HG02852 (cell line): Measurements from ENCODE around the gene GALNT7.
A peak's percentile ranks its signal among the peaks of the same experiment; 100 is the strongest.
"Not testable (repeated sequence)": the region's sequence is repeated elsewhere in the genome, so short reads cannot be mapped to it uniquely, and the experiment has no call there.

Experiments used
- ATAC-seq: cut with Tn5 transposase; IDR thresholded peaks from one replicate; pipeline ENCODE4 v1.9.1; 2021; ENCODE audit warnings: mild to moderate bottlenecking, moderate library complexity; ENCODE audit not compliant: unreplicated experiment

GALNT7 gene

GRCh38 chr4:173166491-173166890 is 2.1 kb upstream of the GALNT7 start:
- no peak for ATAC-seq

GRCh38 chr4:173167758-173168395 is 734 bp upstream of the GALNT7 start:
- peak; percentile 9 for ATAC-seq

- ATAC-seq, result no peak
Measured at GRCh38 chr4:173169178-173169427, 492 bp downstream of the GALNT7 start.

- ATAC-seq, result peak; percentile 61
Measured at GRCh38 chr4:173169428-173170181, 994 bp downstream of the GALNT7 start.

- no peak for ATAC-seq
Measured at GRCh38 chr4:173170182-173170778, 1.7 kb downstream of the GALNT7 start.

GRCh38 chr4:173171098-173171497 is 2.5 kb downstream of the GALNT7 start:
- no peak for ATAC-seq

GRCh38 chr4:173171987-173172386 is 3.4 kb downstream of the GALNT7 start:
- ATAC-seq, result no peak

- no peak for ATAC-seq
Measured at GRCh38 chr4:173174184-173174583, 5.6 kb downstream of the GALNT7 start.

GRCh38 chr4:173174594-173175012 is 6.0 kb downstream of the GALNT7 start:
- ATAC-seq, result no peak

- ATAC-seq, result no peak
Measured at GRCh38 chr4:173176010-173176409, 7.4 kb downstream of the GALNT7 start.

GRCh38 chr4:173177232-173177631 is 8.6 kb downstream of the GALNT7 start:
- ATAC-seq, result no peak

- ATAC-seq, result no peak
Measured at GRCh38 chr4:173178144-173178543, 9.5 kb downstream of the GALNT7 start.

- ATAC-seq, result no peak
Measured at GRCh38 chr4:173181848-173182247, 13.2 kb downstream of the GALNT7 start.

- no peak for ATAC-seq
Measured at GRCh38 chr4:173182403-173182802, 13.8 kb downstream of the GALNT7 start.

- ATAC-seq, result not testable (repeated sequence)
Measured at GRCh38 chr4:173183659-173184247, 15.1 kb downstream of the GALNT7 start.

GRCh38 chr4:173185847-173186510 is 17.4 kb downstream of the GALNT7 start:
- ATAC-seq, result no peak

GRCh38 chr4:173187732-173188131 is 19.1 kb downstream of the GALNT7 start:
- ATAC-seq, result no peak

- no peak for ATAC-seq
Measured at GRCh38 chr4:173188648-173189047, 20.0 kb downstream of the GALNT7 start.

- no peak for ATAC-seq
Measured at GRCh38 chr4:173189117-173189693, 20.6 kb downstream of the GALNT7 start.

GRCh38 chr4:173191623-173192041 is 23.0 kb downstream of the GALNT7 start:
- no peak for ATAC-seq
